Activated gamma-delta T cell treated with anti-CD3 and anti-CD28 coated beads, Interleukin-2, amount 50 U/mL, for 16 hours (primary cell): Measurements from ENCODE around the gene AKR1C2.
"Not testable (repeated sequence)": the region's sequence is repeated elsewhere in the genome, so short reads cannot be mapped to it uniquely, and the experiment has no call there.

ENCODE experiments used
- DNase-seq: peaks from one replicate; pipeline ENCODE4 v3.0.0-alpha.2; 2020; ENCODE audit warnings: low read depth

AKR1C2 gene

GRCh38 chr10:4988000-4988641 lies 15.5 kb downstream of the AKR1C2 start:
- DNase-seq: not testable (repeated sequence)

GRCh38 chr10:4984971-4985594 lies 18.6 kb downstream of the AKR1C2 start:
- DNase-seq: no peak

- DNase-seq: no peak
These were observed 19.4 kb downstream of the AKR1C2 start for GRCh38 chr10:4984223-4984622.

- no peak for DNase-seq
These were observed 19.9 kb downstream of the AKR1C2 start for GRCh38 chr10:4983615-4984216.

GRCh38 chr10:4982764-4983226 lies 20.9 kb downstream of the AKR1C2 start:
- no peak for DNase-seq

- no peak for DNase-seq
These were observed 21.8 kb downstream of the AKR1C2 start for GRCh38 chr10:4981722-4982471.

- no peak for DNase-seq
These were observed 22.9 kb downstream of the AKR1C2 start for GRCh38 chr10:4980793-4981192.

- DNase-seq: no peak
These were observed 24.8 kb downstream of the AKR1C2 start for GRCh38 chr10:4978870-4979269.

- DNase-seq: no peak
These were observed 26.6 kb downstream of the AKR1C2 start for GRCh38 chr10:4977025-4977424.

GRCh38 chr10:4974400-4974799 lies 29.3 kb downstream of the AKR1C2 start:
- DNase-seq: not testable (repeated sequence)

- not testable (repeated sequence) for DNase-seq
These were observed 30.4 kb downstream of the AKR1C2 start for GRCh38 chr10:4973294-4973693.

- not testable (repeated sequence) for DNase-seq
These were observed 31.1 kb downstream of the AKR1C2 start for GRCh38 chr10:4972369-4973142.

- not testable (repeated sequence) for DNase-seq
These were observed 33.3 kb downstream of the AKR1C2 start for GRCh38 chr10:4970362-4970761.

- not testable (repeated sequence) for DNase-seq
These were observed 34.4 kb downstream of the AKR1C2 start for GRCh38 chr10:4969289-4969688.

GRCh38 chr10:4967189-4967588 lies 36.5 kb downstream of the AKR1C2 start:
- DNase-seq: not testable (repeated sequence)

- not testable (repeated sequence) for DNase-seq
These were observed 37.9 kb downstream of the AKR1C2 start for GRCh38 chr10:4965763-4966162.

GRCh38 chr10:4963815-4964154 lies 39.9 kb downstream of the AKR1C2 start:
- not testable (repeated sequence) for DNase-seq

- DNase-seq: not testable (repeated sequence)
These were observed 40.5 kb downstream of the AKR1C2 start, which contains the start of gene AKR1C1 for GRCh38 chr10:4962876-4963814. AKR1C1 (plus strand) TSS chr10:4963415; CDS start chr10:4963445, 30 bp downstream.

- not testable (repeated sequence) for DNase-seq
These were observed 41.3 kb downstream of the AKR1C2 start for GRCh38 chr10:4962308-4962707.

GRCh38 chr10:4961558-4961957 lies 42.1 kb downstream of the AKR1C2 start:
- DNase-seq: not testable (repeated sequence)
